Heart right ventricle (tissue), 16 donors: ENCODE results near the gene GPC3. TPM values are rescaled to one million over a fixed set of nuclear protein-coding genes. Genes with fewer than 3 reads are reported as not detected.

ENCODE experiments used
- ATAC-seq, 8 donors: fragments of 200-7000 bp; cut with Tn5 transposase; one replicate each; pipeline ENCODE4 v1.9.1; 2020; ENCODE audit warnings: mild to moderate bottlenecking in 8 of 8, moderate library complexity in 8 of 8, moderate number of reproducible peaks in 1 of 8
- DNase-seq, 2 donors: peaks; one replicate each; pipeline ENCODE4 v3.0.0-alpha.2; 2020
- H3K27ac ChIP-seq, 10 donors: fragments of 200-600 bp; sonication (generic) in 2 of 10; one replicate each; pipeline versions ENCODE4 v1.5.0 to v1.8.0; 2020 to 2022; ENCODE audit warnings: mild to moderate bottlenecking in 3 of 10
- H3K27me3 ChIP-seq, 7 donors: fragments of 200-600 bp; one replicate each; pipeline ENCODE4 v1.8.0; 2021 to 2022; ENCODE audit warnings: mild to moderate bottlenecking in 2 of 7
- H3K36me3 ChIP-seq, 9 donors: fragments of 200-600 bp; sonication (generic) in 1 of 9; one replicate each; pipeline versions ENCODE4 v1.5.0 to v1.8.0; 2020 to 2022; ENCODE audit warnings: mild to moderate bottlenecking in 2 of 9
- H3K4me1 ChIP-seq, 9 donors: fragments of 200-600 bp; sonication (generic) in 1 of 9; one replicate each; pipeline versions ENCODE4 v1.5.0 to v1.8.0; 2020 to 2022; ENCODE audit warnings: mild to moderate bottlenecking in 4 of 9
- H3K4me3 ChIP-seq, 10 donors: fragments of 200-600 bp; sonication (generic) in 2 of 10; one replicate each; pipeline versions ENCODE4 v1.5.0 to v1.8.0; 2020 to 2022; ENCODE audit warnings: mild to moderate bottlenecking in 7 of 10, moderate library complexity in 2 of 10
- H3K9me3 ChIP-seq, 11 donors: fragments of 200-600 bp in 10 of 11; sonication (generic) in 2 of 11; one replicate each; pipeline versions ENCODE4 v1.5.0 to v1.8.0; 2013 to 2022; ENCODE audit warnings: mild to moderate bottlenecking in 2 of 11, control low read depth in 1 of 11, moderate library complexity in 1 of 11
- CTCF ChIP-seq, 9 donors: fragments of 200-600 bp; sonication (generic) in 2 of 9; IDR thresholded peaks; one replicate each; pipeline versions ENCODE4 v1.5.0 to v1.8.0; 2021 to 2022; ENCODE audit warnings: antibody characterized with exemption in 9 of 9, mild to moderate bottlenecking in 5 of 9, moderate library complexity in 1 of 9
- WGBS, 2 donors: extraction: QIAGEN DNeasy Blood & Tissue Kit; methylation state at CpG; one replicate each; pipeline ENCODE4 v1.1.7; 2013; ENCODE audit warnings: inconsistent platforms in 1 of 2; 5-methylcytosine and 5-hydroxymethylcytosine counted together
- intact Hi-C, 10 donors: fragments of 100-400 bp; cut with DNase I; formaldehyde crosslinking; loops; one replicate each; pipeline versions ENCODE4 v1.11.1 to v1.14.2; 2022
- polyA plus RNA-seq, 2 donors: library from polyadenylated mRNA; stranded (reverse); fragments of 200-250 nt; gene quantifications; one replicate each; pipeline ENCODE4 v1.2.3, GENCODE V29; 2013
- total RNA-seq, 10 donors: library from RNA; stranded (reverse); fragmentation: NEBNext Ultra II Directional in 3 of 10; extraction: Animal tissue kit (Norgen Biotek cat#: 25700) in 3 of 10; gene quantifications; one replicate each; pipeline versions ENCODE4 v1.2.1 to v1.2.4, GENCODE V29; 2021 to 2023
- donor health status: Arrhythmogenic right ventricular cardiomyopathy.
- donor health status: ischemic (EF 13 %, LVEDD 7.1; RV severe dilation, severe dysfunction).
- donor health status: healthy with polysubstance abuse.
- donor health status: DM: no; HTN: yes; CAD: no.
- donor health status: DM: no; HTN: no; CAD: no.
- donor health status: ischemic (EF 25% LVEDD 6.9; RV normal size, moderate dysfunction).
- donor health status: ischemic (EF 25% LVEDD 5.7; RV mildly dilated, moderate dysfunction).
- donor health status: healthy.
- donor health status: DM: yes; HTN: yes; CAD: no.
- donor health status: Ischemic cardiomyopathy.
- donor health status: ischemic (EF 35%, LVEDD 5.7; RV mildly dilated, moderate dysfunction).
- donor health status: nonischemic (EF 11% LVEDD 7.7; RV severe dilation, severe dysfunction).
- donor health status: DM: yes; HTN: yes; CAD: no.
- donor health status: PGD.
- donor health status: ischemic (EF 29% LVEDD 5.4; RV normal size, mild dysfunction).
- donor health status: nonischemic (EF 23%, LVEDD 6.1; RV moderate dilation, normal function).

GPC3 gene
- total and polyA plus RNA-seq, 12 donors = 0.66 to 5.6 (median 3.4) TPM

DNA sequence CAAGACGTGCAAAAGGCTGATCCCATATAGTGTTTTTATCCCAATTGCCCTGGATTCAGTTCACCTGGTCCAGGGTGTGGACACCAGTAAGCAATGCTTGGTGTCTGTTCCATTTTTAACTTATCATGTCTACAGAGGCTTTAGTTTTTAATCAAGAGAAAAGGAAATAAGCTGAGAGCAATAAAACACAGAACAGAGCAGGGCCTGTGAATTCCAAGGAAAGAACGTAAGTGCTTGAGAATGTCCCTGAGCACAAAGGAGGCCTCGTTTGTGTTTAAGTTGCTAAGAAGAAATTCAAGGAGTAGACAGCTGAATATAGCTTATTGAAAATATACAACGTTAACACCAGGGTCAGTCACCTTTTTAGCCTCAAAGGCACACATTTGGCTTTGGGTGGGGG is 191.3 kb downstream of the GPC3 start:
- Histone ChIP-seq H3K36me3 (no peaks in the 10 kb centered on the region), H3K4me1 (no peaks in the 10 kb centered on the region), H3K9me3 (no peaks in the 10 kb centered on the region), H3K4me3 (no peak overlapping the region), H3K27ac (no peak overlapping the region), H3K27me3 (peaks cover 0 to 35% (median 0%) of the 10 kb centered on the region in 7 donors)
- intact Hi-C loops = loop anchor here in 7 of 10 donors (5.0 to 10.0 kb wide), 6 partner anchors 128 to 603 kb away; no protein-coding TSS in a partner anchor
- TF ChIP-seq CTCF (IDR thresholded peaks at IDR 0.05) = no peak
- DNase-seq = no peak
- 58 to 59% methylated on average over 4 of the region's 4 CpGs for WGBS, 2 donors
- no peak for ATAC-seq

GRCh38 chrX:133793626-133794025 is 191.8 kb downstream of the GPC3 start:
- TF ChIP-seq CTCF (IDR thresholded peaks at IDR 0.05) = no peak
- Histone ChIP-seq H3K4me1 (no peaks in the 10 kb centered on the region), H3K27me3 (peaks cover 0 to 32% (median 0%) of the 10 kb centered on the region in 7 donors), H3K27ac (no peak overlapping the region), H3K36me3 (no peaks in the 10 kb centered on the region), H3K4me3 (no peak overlapping the region), H3K9me3 (no peaks in the 10 kb centered on the region)
- ATAC-seq = no peak
- intact Hi-C loops = loop anchor here in 7 of 10 donors (5.0 to 10.0 kb wide), 6 partner anchors 129 to 604 kb away; no protein-coding TSS in a partner anchor
- no peak for DNase-seq
- WGBS, 2 donors = 81 to 88% methylated on average over 2 of the region's 2 CpGs

- DNase-seq = peak; percentile 32 to 35
- Histone ChIP-seq H3K9me3 (no peaks in the 10 kb centered on the region), H3K27me3 (peaks cover 0 to 32% (median 0%) of the 10 kb centered on the region in 7 donors), H3K36me3 (no peaks in the 10 kb centered on the region), H3K27ac (no peak overlapping the region), H3K4me3 (peak overlapping the region in 6 of 10 donors; percentile 24 to 33 (median 30)), H3K4me1 (no peaks in the 10 kb centered on the region)
- peak in 7 of 8 donors; percentile 65 to 88 (median 73) for ATAC-seq
- TF ChIP-seq CTCF (IDR thresholded peaks at IDR 0.05) = peak; percentile 62 to 98 (median 83)
- 0 to 4% methylated on average over 7 of the region's 7 CpGs for WGBS, 2 donors
- intact Hi-C loops = loop anchor here in 7 of 10 donors (5.0 to 10.0 kb wide), 6 partner anchors 130 to 605 kb away; no protein-coding TSS in a partner anchor
Measured at GRCh38 chrX:133792198-133792953, 193.0 kb downstream of the GPC3 start.

- TF ChIP-seq CTCF (IDR thresholded peaks at IDR 0.05) = no peak
- Histone ChIP-seq H3K27me3 (peaks cover 0 to 25% (median 0%) of the 10 kb centered on the region in 7 donors), H3K27ac (no peak overlapping the region), H3K4me3 (no peak overlapping the region), H3K4me1 (no peaks in the 10 kb centered on the region), H3K9me3 (no peaks in the 10 kb centered on the region), H3K36me3 (no peaks in the 10 kb centered on the region)
- intact Hi-C loops = loop anchor here in 7 of 10 donors (5.0 to 10.0 kb wide), 6 partner anchors 132 to 607 kb away; no protein-coding TSS in a partner anchor
- no peak for ATAC-seq
- DNase-seq = no peak
- 64 to 69% methylated on average over 2 to 3 of the region's 3 CpGs for WGBS, 2 donors
Measured at GRCh38 chrX:133789829-133790228, 195.6 kb downstream of the GPC3 start.
